ENCODE measurements around the gene PLEKHG5.

Gene PLEKHG5

DNA sequence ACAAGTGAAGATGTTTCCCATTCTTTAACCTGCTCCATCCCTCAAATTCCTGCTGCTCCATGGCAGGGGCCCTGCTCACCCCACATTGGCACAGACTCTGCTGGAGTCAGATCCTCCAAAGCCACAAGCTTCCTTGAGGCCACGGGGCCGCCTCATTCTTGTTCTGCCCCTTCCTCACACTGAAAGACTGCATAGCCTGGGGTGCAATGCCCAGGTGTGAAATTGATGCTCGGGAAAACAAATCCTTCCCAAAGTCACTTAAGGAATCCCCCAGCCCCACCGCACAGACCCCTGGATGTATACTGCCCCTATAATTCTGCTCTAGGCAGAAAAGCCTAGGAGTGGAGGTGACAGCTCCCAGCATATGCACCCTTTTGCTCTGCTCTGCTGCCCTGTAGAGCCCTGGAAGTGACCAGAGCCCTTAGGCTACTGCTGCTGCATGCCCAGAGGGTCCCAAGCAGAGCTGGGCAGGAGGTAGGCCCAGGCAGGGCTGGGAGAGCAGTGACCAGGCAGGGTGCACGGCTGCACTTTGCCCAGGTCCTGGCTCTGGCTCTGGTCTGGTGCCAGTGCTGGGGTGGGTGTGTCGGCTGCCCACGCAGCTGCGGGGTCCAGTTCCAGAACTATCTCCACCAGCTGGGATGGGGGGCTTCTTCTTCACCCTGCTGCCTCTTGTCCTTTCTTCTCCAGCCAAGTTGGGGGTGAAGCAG lies 73.4 kb downstream of the PLEKHG5 start:
- Histone ChIP-seq H4K20me1 (ENCODE audit: insufficient read depth, low read length) (no peaks in the 10 kb centered on the region), H3K27ac (ENCODE audit: low read depth, low read length, poor library complexity, severe bottlenecking) (no peak overlapping the region), H3K4me2 (ENCODE audit: low read length) (no peak overlapping the region), H3K9me3 (ENCODE audit: low read length) (no peaks in the 10 kb centered on the region), H3K79me2 (ENCODE audit: insufficient read depth, low read length) (no peaks in the 10 kb centered on the region), H3K9me2 (ENCODE audit: low read depth, low read length) (no peaks in the 10 kb centered on the region), H3F3A (ENCODE audit: insufficient read depth, low read length) (no peaks in the 10 kb centered on the region), H3K36me3 (ENCODE audit: insufficient read depth, low read length) (no peaks in the 10 kb centered on the region), H3K27me3 (ENCODE audit: insufficient read depth, low read length) (peaks cover 22% of the 10 kb centered on the region), H3K9ac (ENCODE audit: low read length) (no peak overlapping the region), H3K4me1 (ENCODE audit: insufficient read depth, low read length, severe bottlenecking) (no peaks in the 10 kb centered on the region), H3K4me3 (ENCODE audit: low read depth, low read length, poor library complexity, severe bottlenecking) (no peak overlapping the region), H2AFZ (ENCODE audit: low read length) (no peak overlapping the region)
- no peak for TF ChIP-seq EZH2 (IDR thresholded peaks at IDR 0.05; ENCODE audit: borderline replicate concordance, low read length)
- TF ChIP-seq, protein P1, sequence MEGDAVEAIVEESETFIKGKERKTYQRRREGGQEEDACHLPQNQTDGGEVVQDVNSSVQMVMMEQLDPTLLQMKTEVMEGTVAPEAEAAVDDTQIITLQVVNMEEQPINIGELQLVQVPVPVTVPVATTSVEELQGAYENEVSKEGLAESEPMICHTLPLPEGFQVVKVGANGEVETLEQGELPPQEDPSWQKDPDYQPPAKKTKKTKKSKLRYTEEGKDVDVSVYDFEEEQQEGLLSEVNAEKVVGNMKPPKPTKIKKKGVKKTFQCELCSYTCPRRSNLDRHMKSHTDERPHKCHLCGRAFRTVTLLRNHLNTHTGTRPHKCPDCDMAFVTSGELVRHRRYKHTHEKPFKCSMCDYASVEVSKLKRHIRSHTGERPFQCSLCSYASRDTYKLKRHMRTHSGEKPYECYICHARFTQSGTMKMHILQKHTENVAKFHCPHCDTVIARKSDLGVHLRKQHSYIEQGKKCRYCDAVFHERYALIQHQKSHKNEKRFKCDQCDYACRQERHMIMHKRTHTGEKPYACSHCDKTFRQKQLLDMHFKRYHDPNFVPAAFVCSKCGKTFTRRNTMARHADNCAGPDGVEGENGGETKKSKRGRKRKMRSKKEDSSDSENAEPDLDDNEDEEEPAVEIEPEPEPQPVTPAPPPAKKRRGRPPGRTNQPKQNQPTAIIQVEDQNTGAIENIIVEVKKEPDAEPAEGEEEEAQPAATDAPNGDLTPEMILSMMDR (IDR thresholded peaks at IDR 0.05; ENCODE audit: low read length) = no peak
